Kidney (tissue), 14 donors: Measurements from ENCODE around the gene ZFP36L1. TPM values are rescaled to one million over a fixed set of nuclear protein-coding genes. Genes with fewer than 3 reads are reported as not detected.

Experiments used
- DNase-seq, 5 donors: peaks; one replicate each; pipeline ENCODE4 v3.0.0-alpha.2; 2013 to 2020
- FAIRE-seq: peaks from 2 replicates; lab custom pipeline; 2012; peaks lifted over from hg19 to GRCh38; lab: Jason Lieb, UNC
- H3K27ac ChIP-seq, 2 donors: one replicate each; pipeline ENCODE4 v1.7.0; 2013; ENCODE audit warnings: low read depth in 2 of 2, low read length in 2 of 2, inconsistent platforms in 1 of 2
- H3K27me3 ChIP-seq: one replicate; pipeline ENCODE4 v1.7.1; 2013; ENCODE audit warnings: low read length, inconsistent platforms; ENCODE audit not compliant: control insufficient read depth, insufficient read depth
- H3K36me3 ChIP-seq, 3 donors: one replicate each; pipeline versions ENCODE4 v1.7.0 to v1.7.1; 2013; ENCODE audit warnings: low read length in 3 of 3, control low read depth in 1 of 3, inconsistent platforms in 1 of 3; ENCODE audit not compliant: insufficient read depth in 3 of 3, control insufficient read depth in 2 of 3
- H3K4me1 ChIP-seq, 3 donors: one replicate each; pipeline versions ENCODE4 v1.7.0 to v1.7.1; 2013; ENCODE audit warnings: low read length in 3 of 3, inconsistent platforms in 1 of 3, low read depth in 1 of 3; ENCODE audit not compliant: control insufficient read depth in 2 of 3, insufficient read depth in 2 of 3
- H3K4me3 ChIP-seq, 3 donors: one replicate each; pipeline versions ENCODE4 v1.7.0 to v1.8.1; 2013; ENCODE audit warnings: low read length in 3 of 3, control low read depth in 1 of 3, inconsistent platforms in 1 of 3
- H3K9ac ChIP-seq, 3 donors: one replicate each; pipeline versions ENCODE4 v1.7.0 to v1.7.1; 2013; ENCODE audit warnings: low read length in 3 of 3, control low read depth in 1 of 3, inconsistent platforms in 1 of 3
- H3K9me3 ChIP-seq, 3 donors: one replicate each; pipeline versions ENCODE4 v1.7.0 to v1.7.1; 2013; ENCODE audit warnings: low read length in 3 of 3, control low read depth in 1 of 3, inconsistent platforms in 1 of 3; ENCODE audit not compliant: control insufficient read depth in 2 of 3, insufficient read depth in 1 of 3
- CTCF ChIP-seq: IDR thresholded peaks from 3 replicates; pipeline ENCODE4 v1.5.1; 2012; ENCODE audit warnings: mild to moderate bottlenecking, moderate library complexity, borderline replicate concordance; ENCODE audit not compliant: insufficient read depth; ENCODE audit errors: extremely low read depth
- intact Hi-C: fragments of 100-400 bp; cut with DNase I; formaldehyde crosslinking; loops from one replicate; pipeline ENCODE4 v1.11.1; 2022
- polyA plus RNA-seq: library from polyadenylated mRNA; stranded (reverse); fragments of 350-450 nt; fragmentation: Illumina TruSeq; extraction: RNeasy Lipid Tissue Mini Kit (QIAGEN cat#74804); gene quantifications from one replicate; pipeline ENCODE4 v1.2.3, GENCODE V29; 2014; ENCODE audit warnings: low read depth, low replicate concordance; ENCODE audit not compliant: insufficient read depth
- total RNA-seq: library from RNA; stranded (reverse); fragmentation: NEBNext Ultra II Directional; extraction: Animal tissue kit (Norgen Biotek cat#: 25700); gene quantifications from one replicate; pipeline ENCODE4 v1.2.1, GENCODE V29; 2021
- donor health status: control.
- donor health status: control.
- donor health status: control.
- donor health status: control.
- donor health status: control.
- donor health status: DM: yes; HTN: yes; CAD: no.
- donor health status: Normal renal cell carcinoma (clear cell type).

Gene ZFP36L1
- total and polyA plus RNA-seq, 2 donors from 2014 or later: 73.3 to 289 TPM

GRCh38 chr14:68834816-68835215, 41.9 kb upstream of the ZFP36L1 start:
- TF ChIP-seq CTCF: no peak
- no peaks in the 10 kb centered on the region for H3K4me1 ChIP-seq
- H3K4me3 ChIP-seq: no peak overlapping the region
- H3K27me3 ChIP-seq: no peaks in the 10 kb centered on the region
- FAIRE-seq (no peak), DNase-seq (no peak)
- no peaks in the 10 kb centered on the region for H3K36me3 ChIP-seq
- intact Hi-C loops: no loop called here
- peaks cover 0 to 7% (median 0%) of the 10 kb centered on the region in 3 donors for H3K9me3 ChIP-seq
- H3K9ac ChIP-seq: no peak overlapping the region
- H3K27ac ChIP-seq: no peak overlapping the region

- H3K36me3 ChIP-seq: no peaks in the 10 kb centered on the region
- H3K4me1 ChIP-seq: peaks cover 0 to 8% (median 4%) of the 10 kb centered on the region in 3 donors
- no peak overlapping the region for H3K4me3 ChIP-seq
- no peak overlapping the region for H3K9ac ChIP-seq
- no peaks in the 10 kb centered on the region for H3K27me3 ChIP-seq
- FAIRE-seq: no peak
- DNase-seq: no peak
- no peak overlapping the region for H3K27ac ChIP-seq
- H3K9me3 ChIP-seq: no peaks in the 10 kb centered on the region
- no peak for TF ChIP-seq CTCF
- intact Hi-C loops: loop anchor here (10.0 kb wide), 1 partner anchor 894 kb away; no protein-coding TSS in a partner anchor
Measured at GRCh38 chr14:68828698-68829097, 35.8 kb upstream of the ZFP36L1 start.

GRCh38 chr14:68825729-68826128, 32.9 kb upstream of the ZFP36L1 start:
- no peak for TF ChIP-seq CTCF
- no peak overlapping the region for H3K27ac ChIP-seq

More at GRCh38 chr14:68825729-68826128, 32.9 kb upstream of the ZFP36L1 start:
- no peaks in the 10 kb centered on the region for H3K9me3 ChIP-seq
- H3K27me3 ChIP-seq: no peaks in the 10 kb centered on the region
- H3K36me3 ChIP-seq: no peaks in the 10 kb centered on the region
- H3K9ac ChIP-seq: no peak overlapping the region
- FAIRE-seq (no peak), DNase-seq (no peak)
- intact Hi-C loops: loop anchor here (10.0 kb wide), 1 partner anchor 891 kb away; no protein-coding TSS in a partner anchor
- peaks cover 0 to 13% (median 10%) of the 10 kb centered on the region in 3 donors for H3K4me1 ChIP-seq
- H3K4me3 ChIP-seq: no peak overlapping the region
